ENCODE data around the gene EMID1. TPM values are rescaled to one million over a fixed set of nuclear protein-coding genes. Genes with fewer than 3 reads are reported as not detected.

EMID1 gene
- total RNA-seq, 1 donor from 2014 or later = 13.8 TPM

DNA sequence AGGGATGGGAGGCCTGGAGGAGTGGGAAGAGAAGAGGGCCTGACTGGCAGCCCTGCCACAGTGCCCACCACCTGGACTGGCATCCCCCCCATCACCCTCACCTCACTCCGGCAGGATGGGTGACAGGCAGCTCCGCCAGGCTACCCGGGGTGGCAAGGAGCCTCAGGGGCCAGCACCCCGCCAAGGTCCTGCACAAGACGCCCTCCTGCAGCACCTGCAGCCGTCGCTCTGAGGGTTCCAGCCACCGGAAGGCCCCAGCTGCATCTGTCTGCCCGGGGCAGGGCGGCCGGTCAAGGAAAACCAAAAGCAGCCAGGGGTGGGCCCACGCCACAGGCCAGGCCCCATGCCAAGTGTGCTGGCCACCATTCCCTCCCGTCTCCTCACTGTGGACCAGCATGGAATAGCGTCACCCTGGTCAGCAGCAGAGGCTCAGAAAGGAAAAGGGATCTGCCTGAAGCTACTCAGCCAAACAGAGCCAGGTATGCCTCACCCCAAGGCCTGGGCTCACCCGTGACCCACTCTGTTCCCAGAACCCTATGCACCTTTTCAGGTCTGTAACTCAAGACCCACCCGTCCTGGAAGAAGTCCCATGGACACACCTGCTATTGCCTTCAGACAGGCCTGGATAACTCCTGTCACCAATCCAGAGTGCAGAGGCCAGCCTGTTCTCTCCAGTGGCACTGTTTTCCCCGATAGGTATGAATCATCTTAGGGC lies 55.1 kb downstream of the EMID1 start:
- no peak for DNase-seq

DNA sequence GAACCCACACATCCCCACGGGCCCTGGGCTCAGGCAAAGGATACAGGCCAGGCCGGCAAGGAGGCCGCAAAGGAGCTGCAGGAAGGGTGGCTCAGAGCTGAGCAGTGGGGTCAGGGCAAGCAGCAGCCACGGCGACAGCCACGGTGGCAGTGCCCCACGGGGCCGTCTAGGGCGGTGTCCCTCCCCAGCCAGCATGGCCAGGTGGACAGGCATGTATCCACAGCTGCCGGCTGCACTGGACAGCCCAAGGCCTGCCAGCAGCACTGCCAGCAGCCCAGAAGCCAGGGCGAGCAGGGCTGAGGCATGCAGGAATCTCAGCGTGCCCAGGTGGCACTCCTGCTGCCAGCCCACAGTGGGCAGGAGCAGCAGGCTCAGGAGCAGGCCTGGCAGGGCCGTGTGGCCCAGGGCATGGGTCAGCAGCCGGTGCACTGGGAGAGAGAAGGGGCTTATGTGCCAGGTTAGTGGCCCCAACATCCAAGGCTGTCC lies 58.1 kb downstream of the EMID1 start:
- no peak for DNase-seq

DNA sequence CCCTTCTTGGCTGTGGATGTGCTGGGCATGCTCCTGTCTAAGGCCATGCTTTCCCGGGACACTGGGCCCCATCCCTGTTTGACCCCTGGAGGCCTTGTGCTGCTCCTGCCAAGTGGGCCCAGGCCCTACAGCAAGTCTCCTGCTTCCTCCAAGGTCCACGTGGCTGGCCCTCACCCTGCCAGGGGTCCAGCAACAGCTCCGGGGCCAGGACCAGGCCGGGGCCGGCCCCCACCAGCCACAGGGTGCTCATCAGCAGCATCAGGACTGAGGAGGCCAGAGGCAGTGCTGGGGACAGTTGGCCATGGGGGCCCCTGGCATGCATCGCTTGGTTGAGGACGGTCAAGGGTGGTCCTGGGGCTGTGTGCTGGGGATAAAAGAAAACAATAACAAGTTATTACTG lies 59.6 kb downstream of the EMID1 start:
- DNase-seq = no peak

DNA sequence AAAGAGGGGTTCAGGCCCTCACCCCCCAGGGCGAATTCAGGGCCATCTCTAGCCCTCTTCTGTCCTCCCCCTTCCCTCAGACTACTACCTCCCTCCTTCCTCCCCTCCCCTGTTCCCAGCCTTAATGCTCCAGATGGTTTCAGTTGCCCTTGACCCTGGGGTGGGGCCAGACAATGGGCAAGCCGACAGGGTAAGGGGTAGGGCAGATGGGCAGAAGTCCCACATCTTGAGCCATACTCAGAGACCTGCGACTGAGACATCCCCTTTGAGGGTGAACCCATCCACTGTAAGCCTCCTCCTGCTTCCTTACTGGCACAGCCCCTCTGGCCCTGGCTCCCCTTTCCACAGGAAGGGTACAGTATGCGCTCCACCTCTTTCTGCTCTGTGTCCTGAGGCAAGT lies 60.2 kb downstream of the EMID1 start:
- no peak for DNase-seq

DNA sequence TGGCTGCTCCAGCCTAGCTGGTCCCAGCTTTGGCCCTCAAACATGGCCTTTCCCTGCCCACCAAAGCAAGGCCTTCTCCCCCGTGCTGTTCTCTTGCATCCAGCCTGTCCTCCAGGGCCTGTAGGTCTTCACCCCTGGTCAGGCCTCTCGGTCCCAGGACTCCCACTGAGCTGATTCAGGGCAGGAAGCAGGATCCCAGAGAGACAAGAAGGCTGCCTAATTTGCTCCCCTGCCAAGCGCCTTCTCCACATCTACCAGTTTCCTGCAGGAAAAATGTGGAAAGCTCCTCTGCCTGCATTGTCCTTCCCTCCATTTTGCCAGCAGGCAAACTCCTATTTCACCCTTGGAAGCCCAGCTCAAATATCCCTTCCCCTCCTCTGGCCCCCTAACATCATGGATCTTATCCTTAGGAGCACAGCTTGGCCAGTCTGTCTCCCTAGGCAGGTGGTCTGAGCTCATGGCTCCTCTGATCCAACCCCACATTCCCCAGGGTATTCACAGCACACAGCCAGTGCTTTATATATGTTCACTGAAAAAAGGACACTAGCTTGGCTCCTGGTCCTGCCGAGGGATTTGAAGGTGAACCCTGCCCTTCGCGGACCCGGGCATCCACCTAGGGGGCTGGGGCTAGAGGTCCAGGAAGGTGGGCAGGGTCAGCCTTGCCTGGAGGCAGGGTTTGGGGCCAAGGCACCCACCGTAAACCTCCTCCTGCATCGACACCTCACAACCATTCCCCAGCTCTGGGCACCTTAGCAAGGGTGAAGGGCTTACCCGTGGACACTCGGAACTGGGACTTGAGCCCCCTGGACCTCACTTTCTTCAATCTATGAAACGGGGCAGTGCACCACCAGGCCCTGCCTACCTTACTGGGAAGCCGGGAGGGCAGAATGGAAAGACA lies 61.1 kb downstream of the EMID1 start:
- DNase-seq = no peak

DNA sequence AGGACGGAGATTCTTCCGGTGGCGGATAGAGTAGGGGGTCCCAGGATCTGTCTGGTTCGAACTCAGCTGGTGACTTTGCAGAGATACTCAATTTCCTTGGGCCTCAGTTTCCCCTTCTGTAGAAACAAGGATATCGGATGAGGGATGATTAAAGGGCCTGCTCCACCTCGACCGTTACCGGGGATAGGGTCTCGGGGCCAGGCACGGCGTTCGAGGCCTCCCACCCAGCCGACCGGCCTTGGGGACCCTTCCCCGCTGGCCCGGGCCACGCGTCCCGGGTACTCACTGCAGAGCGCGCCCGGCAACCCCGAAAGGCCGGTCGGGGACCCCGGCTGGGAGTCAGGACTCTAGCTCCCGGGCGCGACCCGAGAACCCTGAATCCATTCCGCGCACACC lies 61.8 kb downstream of the EMID1 start:
- no peak for DNase-seq

DNA sequence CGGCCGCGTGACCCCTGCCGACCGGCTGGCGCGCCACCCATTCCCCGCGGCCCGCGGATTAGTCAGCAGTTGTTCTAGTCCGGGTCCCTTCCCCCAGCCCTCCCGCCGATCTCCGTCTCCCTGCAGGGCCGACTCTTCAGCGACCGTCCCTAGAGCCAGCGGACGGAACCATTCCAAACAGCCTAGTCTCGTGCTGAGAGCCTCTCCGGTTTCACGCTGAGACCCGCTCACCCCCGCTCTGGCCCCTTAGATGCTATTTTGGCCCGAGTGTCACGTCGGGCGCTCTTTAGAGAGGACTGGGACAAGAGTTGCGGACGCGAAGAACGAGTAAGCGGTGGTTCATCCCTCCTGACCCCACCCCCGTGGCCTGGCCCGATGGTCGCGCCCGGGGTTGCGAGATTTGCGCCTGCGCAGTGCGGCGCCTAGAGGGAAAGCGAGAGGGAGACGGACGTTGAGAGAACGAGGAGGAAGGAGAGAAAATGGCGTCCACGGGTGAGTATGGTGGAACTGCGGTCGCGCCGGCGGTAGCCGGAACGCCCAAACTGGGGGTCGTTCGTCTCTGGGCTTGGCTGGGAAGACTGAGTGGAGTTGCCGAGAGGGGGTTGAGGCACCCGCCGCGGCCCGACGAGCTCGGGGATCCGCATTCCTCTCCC lies 62.3 kb downstream of the EMID1 start, which contains the start of the genes EWSR1 and RHBDD3:
Gene EWSR1 (plus strand): TSS at position 411 of the 653 bp plus-strand sequence. CDS start 69 bp downstream, at position 480.
Gene RHBDD3 (minus strand): TSS at position 124 of the 653 bp plus-strand sequence. CDS start 2,355 bp downstream, outside the sequence.
- DNase-seq = peak; percentile 98

DNA sequence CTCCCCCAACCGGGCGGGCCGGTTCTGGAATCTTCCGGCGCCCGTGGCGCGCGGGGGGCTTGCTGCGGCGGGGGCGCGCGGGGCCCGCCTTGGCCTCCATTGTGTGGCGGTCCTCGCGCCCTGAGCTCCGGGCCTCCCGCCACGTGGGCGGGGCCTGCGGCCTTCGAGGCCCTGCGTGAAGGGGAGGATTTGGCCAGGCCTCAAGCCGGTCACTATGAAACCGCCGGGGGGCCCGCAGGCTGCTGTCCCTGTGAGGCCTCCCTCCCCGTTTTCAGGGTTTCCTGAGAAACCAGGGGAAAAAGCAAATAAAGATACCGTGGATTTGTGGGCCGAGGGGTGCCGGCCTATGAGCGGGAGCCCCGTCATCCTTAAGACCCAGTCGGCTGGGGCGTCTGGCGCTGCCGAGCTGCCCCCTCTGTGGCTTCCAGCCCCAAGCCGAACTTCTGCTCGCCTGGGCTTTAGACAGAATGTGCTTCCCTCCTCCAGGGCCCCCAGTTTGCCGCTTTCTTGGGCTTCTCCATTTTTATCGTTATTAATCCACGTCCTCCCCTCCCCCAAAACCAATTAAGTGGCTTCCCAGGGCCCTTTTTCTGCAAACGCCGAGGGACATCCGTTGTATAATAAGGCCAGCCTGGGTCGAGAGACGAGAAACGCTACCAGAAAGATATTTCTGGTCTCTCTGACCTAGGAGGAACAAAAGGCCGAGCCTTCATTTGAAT lies 63.0 kb downstream of the EMID1 start:
- peak; percentile 85 for DNase-seq

DNA sequence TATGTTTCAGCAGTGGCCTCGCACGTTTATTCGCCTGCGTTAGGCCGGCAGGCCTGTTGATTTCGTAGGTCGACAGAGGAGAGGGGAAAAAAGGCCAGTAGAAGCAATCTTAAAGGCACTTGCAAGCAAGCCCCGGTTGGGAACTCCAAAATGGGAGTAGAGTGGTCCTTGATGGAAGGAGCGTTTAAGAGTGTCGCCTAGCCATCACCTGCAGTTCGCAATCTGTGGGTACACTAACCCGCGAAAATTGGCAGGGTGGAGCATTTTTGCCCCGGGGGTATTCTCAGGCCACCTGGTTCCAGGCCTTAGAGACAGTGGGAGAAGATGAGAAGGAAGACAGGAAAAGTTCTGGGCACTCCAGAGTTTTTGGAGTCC lies 63.5 kb downstream of the EMID1 start:
- DNase-seq = peak; percentile 26

DNA sequence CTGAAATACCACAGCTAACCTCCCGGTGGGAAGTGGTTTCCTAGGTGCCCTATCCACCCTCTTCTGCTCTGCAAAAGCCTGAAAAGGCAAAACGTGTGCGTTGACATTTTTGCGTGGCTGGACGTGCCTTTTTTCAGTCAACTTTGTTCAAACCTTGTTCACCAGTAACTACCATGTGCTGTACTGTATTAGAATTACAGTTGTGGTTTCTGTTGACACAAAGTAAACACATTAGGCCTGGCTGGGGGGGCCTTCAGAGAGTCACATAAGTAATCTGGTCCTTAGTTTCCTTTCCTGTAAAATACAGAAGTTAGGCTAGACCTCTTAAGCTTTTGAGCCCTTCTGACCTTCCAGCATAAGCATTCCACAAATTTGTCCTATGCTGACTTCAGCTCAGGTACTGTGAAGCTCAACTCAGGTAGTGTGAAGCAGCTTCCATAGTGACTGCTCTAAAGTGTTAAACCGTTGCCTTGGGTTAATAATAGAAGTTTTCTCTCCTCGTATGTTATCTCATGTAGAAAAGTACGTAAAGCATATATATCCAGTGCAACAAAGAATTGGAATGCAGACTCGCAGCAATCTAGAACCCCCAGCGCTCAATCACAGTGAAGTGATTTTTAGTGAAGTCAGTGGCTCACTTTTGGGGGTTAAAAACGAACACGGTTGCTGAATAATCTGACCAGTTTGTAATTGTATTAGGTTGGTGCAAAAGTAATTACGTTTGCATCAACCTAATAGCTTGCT lies 64.2 kb downstream of the EMID1 start:
- no peak for DNase-seq

DNA sequence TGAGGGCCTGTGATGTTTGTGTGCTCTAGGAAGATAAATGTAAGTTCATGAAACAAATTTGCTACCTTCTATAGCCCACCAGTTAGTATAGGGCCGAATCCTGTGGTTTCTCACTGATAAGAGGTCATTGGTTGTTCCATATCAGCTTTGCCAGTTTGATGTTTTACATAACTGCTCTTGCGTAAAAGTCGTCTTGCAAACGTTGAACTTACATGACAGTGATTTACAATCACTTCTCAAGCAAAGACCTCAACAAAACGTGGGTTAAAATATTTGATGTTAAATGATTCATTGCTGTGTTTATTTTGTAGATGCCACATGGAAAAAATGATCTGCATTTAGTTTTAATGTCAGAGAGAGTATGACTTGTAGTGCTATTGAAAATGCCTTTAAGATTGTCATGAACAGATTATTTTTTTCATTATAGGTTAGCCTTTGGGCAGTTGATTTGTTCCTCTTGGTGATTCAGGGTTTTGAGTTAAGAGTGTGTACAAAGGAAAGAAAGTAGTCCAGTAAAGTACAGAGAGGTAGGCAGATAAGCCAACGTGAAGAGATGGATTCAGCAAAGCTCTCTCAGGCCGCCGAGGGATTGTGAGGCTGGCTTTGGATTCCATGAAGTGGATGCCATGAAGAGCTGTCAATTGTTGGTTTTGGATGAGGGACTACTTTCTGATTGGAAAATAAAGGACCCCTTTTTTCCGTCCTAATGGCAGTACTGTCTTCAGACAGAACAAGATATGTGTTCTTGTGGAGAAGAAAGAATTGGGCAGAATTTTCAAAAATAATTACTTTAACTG lies 65.0 kb downstream of the EMID1 start:
- DNase-seq = no peak

DNA sequence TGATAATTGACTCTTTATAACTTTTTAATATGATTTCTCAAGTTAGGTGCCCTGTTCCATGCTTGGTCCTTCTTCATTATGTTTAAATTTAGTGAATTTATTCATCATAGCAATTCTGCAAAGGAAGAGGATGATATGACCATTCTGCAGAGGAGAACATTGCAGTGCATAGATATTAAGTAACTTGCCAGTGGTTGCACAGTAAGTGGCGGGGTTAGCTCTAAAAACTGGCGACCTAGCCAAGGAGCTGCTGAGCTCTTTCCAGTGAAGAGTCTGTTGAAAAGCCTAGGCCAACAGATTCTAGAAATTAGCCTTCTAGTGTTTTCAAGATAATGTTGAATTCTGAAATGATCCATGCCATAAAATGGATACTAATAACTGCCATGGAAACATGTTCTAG lies 66.9 kb downstream of the EMID1 start:
- DNase-seq = no peak

DNA sequence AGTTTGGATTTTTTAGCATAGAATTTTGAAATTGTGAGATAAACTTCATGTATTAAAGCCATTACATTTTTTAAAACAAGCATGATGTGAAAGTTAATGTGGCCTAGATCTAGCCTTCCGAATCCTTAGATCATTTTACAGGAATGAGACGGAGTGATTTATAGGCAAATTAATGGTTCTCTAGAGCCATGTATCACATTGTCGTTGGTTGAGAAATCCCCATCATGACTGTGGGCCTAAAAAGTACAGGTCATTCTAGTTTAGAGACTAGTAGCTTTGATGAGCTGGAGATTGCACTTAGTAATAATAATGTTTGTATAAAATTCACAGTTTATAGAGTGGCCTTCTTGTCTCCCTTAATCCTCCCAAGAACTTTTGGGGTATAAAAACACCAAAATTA lies 69.5 kb downstream of the EMID1 start:
- DNase-seq = no peak

DNA sequence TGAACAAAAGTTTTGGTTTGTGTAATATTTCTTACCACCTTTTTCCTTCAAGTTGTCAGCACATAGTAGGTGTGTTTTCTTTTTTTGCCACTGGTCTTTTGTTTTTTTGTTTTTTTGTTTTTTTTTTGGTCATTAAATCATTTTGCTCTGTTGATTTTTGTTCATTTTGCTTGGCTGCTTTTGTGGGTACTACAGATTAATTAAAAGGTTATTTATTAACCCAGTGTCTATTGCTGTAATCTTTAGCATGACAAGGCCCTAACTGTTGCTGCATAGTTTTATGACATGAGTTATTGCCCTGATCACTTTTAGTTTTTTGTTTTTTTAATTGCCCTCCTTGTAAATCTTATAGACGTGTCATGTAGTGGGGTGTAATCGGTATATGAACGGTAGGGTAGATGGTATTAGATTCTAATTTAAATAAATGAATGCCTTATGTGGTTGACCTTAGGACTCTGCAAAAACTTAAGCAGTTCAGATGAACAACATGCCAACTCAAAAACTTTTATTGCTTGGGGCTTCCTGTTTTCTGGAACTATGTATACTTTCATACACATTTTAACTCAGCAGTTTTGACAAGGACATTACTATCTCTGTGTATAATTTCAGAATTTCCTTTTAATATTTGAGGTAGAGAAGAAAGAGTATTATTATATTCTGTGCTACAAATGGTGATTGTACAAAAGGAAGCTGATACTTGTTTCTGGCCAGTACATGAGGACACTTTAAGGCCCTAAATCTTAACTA lies 70.3 kb downstream of the EMID1 start:
- DNase-seq = no peak

DNA sequence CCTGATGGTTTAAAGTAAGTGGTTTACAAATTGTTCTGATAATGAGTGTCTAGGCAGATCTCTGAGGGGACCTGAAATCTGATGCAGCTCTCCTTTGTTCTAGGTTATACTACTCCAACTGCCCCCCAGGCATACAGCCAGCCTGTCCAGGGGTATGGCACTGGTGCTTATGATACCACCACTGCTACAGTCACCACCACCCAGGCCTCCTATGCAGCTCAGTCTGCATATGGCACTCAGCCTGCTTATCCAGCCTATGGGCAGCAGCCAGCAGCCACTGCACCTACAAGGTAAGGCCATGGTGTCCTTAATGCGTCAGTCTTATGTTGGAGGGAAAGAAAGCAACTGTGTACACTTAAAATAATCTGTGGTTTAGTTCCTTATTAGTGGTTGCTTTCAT lies 72.2 kb downstream of the EMID1 start:
- DNase-seq = no peak

DNA sequence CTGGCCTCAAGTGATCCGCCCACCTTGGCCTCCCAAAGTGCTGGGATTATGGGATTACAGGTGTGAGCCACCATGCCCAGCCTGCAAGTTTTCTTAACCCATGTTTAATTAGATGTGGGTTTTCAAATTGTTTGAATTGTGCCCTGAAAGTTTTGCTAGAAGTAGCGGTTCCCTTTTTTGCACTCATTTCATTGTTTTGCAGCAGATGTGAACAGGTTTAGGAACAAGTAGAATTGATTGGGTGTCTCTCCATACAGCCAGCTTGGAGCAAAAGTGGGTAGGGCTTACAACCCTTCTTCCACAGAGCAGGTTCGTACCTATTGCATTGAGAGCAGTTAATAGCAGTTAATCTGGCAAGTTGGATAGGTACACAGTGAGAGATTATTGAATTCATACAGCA lies 78.5 kb downstream of the EMID1 start:
- DNase-seq = no peak

DNA sequence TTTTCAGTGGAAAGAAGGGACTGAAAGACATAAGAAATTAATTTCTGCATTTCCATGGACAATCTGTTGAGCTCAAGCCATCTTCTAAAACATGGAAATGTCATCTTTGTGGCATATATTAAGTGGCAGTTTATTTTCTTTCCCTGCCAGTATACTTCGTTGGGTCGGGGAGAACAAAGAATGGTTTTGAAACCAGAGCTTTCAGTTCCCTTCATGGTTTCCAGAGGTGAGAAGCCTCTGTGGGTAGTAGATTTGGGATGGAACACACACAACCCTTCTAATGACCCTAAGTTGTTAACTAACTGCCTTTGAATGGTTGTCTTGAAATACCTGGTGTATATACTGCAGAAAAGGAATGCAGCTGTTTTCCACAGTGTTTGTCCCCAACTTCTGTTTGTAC lies 83.1 kb downstream of the EMID1 start:
- no peak for DNase-seq

DNA sequence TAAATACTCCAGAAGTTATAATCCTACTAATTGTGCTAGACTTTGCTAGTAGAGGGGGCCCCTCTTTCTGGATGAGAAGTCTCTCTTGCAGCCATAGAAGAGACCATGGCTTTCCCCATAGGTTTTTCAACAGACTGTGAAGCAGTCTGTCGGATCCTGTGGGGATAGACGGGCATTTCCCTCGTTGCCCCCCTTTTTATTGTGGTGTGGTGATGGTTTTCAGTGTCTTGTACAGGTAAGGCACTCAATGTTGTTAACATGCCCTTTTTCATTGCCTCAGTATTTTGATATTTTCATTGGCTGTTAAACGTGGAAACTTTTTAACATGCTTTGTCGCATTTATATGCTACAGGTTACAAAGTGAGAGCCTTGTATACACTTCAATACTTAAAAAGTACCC lies 84.4 kb downstream of the EMID1 start:
- DNase-seq = no peak

DNA sequence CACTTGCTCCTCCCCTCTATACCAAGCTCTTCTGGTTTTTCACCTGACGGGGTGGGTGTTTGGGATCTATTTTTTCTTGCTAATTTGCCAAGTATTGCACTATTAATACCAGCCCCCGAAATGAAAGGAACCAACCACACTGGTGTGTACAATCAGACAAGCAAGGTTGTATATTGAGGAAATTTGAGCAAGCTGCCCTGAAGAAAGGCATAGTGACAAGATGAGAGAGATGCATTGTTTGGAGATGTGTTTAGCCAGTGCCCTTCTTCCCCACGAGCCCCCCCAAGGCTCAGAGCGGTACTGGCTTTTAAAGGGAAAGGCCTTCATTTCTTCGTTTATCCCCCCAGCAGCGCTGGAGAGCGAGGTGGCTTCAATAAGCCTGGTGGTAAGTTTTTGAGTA lies 85.5 kb downstream of the EMID1 start:
- DNase-seq = no peak

DNA sequence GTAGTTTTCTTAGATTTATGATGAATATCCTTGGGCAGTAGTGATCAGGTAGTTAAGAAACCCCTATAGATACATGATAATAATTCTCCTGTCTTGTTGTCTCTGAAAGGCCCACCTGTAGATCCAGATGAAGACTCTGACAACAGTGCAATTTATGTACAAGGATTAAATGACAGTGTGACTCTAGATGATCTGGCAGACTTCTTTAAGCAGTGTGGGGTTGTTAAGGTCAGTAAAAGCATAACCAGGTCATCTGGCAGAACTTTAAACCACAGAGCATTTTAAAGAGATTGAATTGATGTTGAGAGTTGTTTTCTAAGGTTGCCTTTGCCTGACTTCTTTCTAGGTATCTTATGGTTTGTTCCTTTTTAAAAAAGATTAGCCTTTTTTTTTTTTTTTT lies 86.7 kb downstream of the EMID1 start:
- no peak for DNase-seq

All from tongue (tissue), 2 donors.